ENCODE results near the gene NDUFAF4.

The NDUFAF4 gene

GRCh38 chr6:96897396-96898240, at the start of gene NDUFAF4:
Gene NDUFAF4 (minus strand): TSS chr6:96897891. CDS start chr6:96897801, 90 bp downstream.
- Histone ChIP-seq H3K27me3 (no peaks in the 10 kb centered on the region), H3K36me3 (peaks cover under 1 to 15% (median 11%) of the 10 kb centered on the region in 3 donors), H3K27ac (peak within 1 kb of the TSS; percentile 84 to 92), H3K4me3 (peak within 1 kb of the TSS; percentile 94 to 98), H3K9me3 (no peaks in the 10 kb centered on the region), H3K4me1 (peaks cover 0 to 44% (median 20%) of the 10 kb centered on the region in 4 donors)
- TF ChIP-seq CTCF (IDR thresholded peaks at IDR 0.05) = peak; percentile 91 to 94
- intact Hi-C loops (cut with DNase I; ENCODE audit: low total_unique reads) = loop anchor here (5.0 to 10.0 kb wide), 5 partner anchors 63 to 375 kb away; partner anchors contain the start of genes GPR63 and UFL1
- peak; percentile 95 to 97 for DNase-seq

- intact Hi-C loops (cut with DNase I; ENCODE audit: low total_unique reads) = no loop called here
- no peak overlapping the region for H3K4me3 ChIP-seq
- H3K27ac ChIP-seq = no peak overlapping the region
- no peaks in the 10 kb centered on the region for H3K27me3 ChIP-seq
- DNase-seq = no peak
- no peaks in the 10 kb centered on the region for H3K4me1 ChIP-seq
- TF ChIP-seq CTCF (IDR thresholded peaks at IDR 0.05) = no peak
- no peaks in the 10 kb centered on the region for H3K36me3 ChIP-seq
- no peaks in the 10 kb centered on the region for H3K9me3 ChIP-seq
Measured at GRCh38 chr6:96947055-96947454, 49.4 kb upstream of the NDUFAF4 start.

GRCh38 chr6:96943555-96944215, 46.0 kb upstream of the NDUFAF4 start:
- no peak for TF ChIP-seq CTCF (IDR thresholded peaks at IDR 0.05)
- H3K4me3 ChIP-seq = no peak overlapping the region
- H3K27me3 ChIP-seq = no peaks in the 10 kb centered on the region
- H3K36me3 ChIP-seq = no peaks in the 10 kb centered on the region
- H3K9me3 ChIP-seq = no peaks in the 10 kb centered on the region
- H3K4me1 ChIP-seq = peaks cover 0 to 9% (median 4%) of the 10 kb centered on the region in 4 donors
- DNase-seq = no peak
- intact Hi-C loops (cut with DNase I; ENCODE audit: low total_unique reads) = no loop called here
- H3K27ac ChIP-seq = no peak overlapping the region

GRCh38 chr6:96942676-96943075, 45.0 kb upstream of the NDUFAF4 start:
- Histone ChIP-seq H3K9me3 (no peaks in the 10 kb centered on the region), H3K4me3 (no peak overlapping the region), H3K27ac (no peak overlapping the region), H3K4me1 (peaks cover 0 to 17% (median 7%) of the 10 kb centered on the region in 4 donors), H3K27me3 (no peaks in the 10 kb centered on the region), H3K36me3 (no peaks in the 10 kb centered on the region)
- no peak for DNase-seq
- intact Hi-C loops (cut with DNase I; ENCODE audit: low total_unique reads) = no loop called here
- TF ChIP-seq CTCF (IDR thresholded peaks at IDR 0.05) = no peak

GRCh38 chr6:96940322-96940721, 42.6 kb upstream of the NDUFAF4 start:
- no peak for TF ChIP-seq CTCF (IDR thresholded peaks at IDR 0.05)
- Histone ChIP-seq H3K4me1 (peaks cover 0 to 17% (median 7%) of the 10 kb centered on the region in 4 donors), H3K36me3 (no peaks in the 10 kb centered on the region), H3K27ac (no peak overlapping the region), H3K4me3 (no peak overlapping the region), H3K9me3 (no peaks in the 10 kb centered on the region), H3K27me3 (no peaks in the 10 kb centered on the region)
- DNase-seq = no peak
- intact Hi-C loops (cut with DNase I; ENCODE audit: low total_unique reads) = no loop called here

All from tibial artery (tissue), 4 donors.